Cardiac muscle cell (in vitro differentiated cells and primary cell): Measurements from ENCODE around the gene TLR9. TPM values are rescaled to one million over a fixed set of nuclear protein-coding genes. Genes with fewer than 3 reads are reported as not detected.

Experiments
- DNase-seq, 2 donors: peaks; one replicate each; pipeline versions ENCODE4 v3.0.0 to v3.0.0-alpha.2; 2010 to 2017; ENCODE audit warnings: low read depth in 1 of 2, low spot score in 1 of 2
- H3K27ac ChIP-seq: fragments of 200-600 bp; sonication (generic); 2 replicates; pipeline ENCODE4 v1.5.1; 2016
- H3K27me3 ChIP-seq: fragments of 200-600 bp; sonication (generic); 2 replicates; pipeline ENCODE4 v1.6.0; 2016; ENCODE audit warnings: control low read depth
- H3K36me3 ChIP-seq: fragments of 200-600 bp; sonication (generic); 2 replicates; pipeline ENCODE4 v1.5.1; 2016; ENCODE audit warnings: control low read depth
- H3K4me1 ChIP-seq: fragments of 200-600 bp; sonication (generic); 2 replicates; pipeline ENCODE4 v1.8.1; 2017; ENCODE audit warnings: low read depth, mild to moderate bottlenecking, mixed run types
- H3K4me3 ChIP-seq: fragments of 200-600 bp; sonication (generic); 2 replicates; pipeline ENCODE4 v1.5.1; 2016; ENCODE audit warnings: mild to moderate bottlenecking
- H3K9me3 ChIP-seq: fragments of 200-600 bp; sonication (generic); 2 replicates; pipeline ENCODE4 v1.5.1; 2017; ENCODE audit warnings: low read depth, mild to moderate bottlenecking, control low read depth
- CTCF ChIP-seq: IDR thresholded peaks from 2 replicates; pipeline ENCODE4 v1.5.1; 2012; ENCODE audit warnings: low read depth, mild to moderate bottlenecking, low read length
- polyA plus RNA-seq: library from polyadenylated mRNA; unstranded; fragments of >200 nt; fragmentation: Nextera tagmentation; extraction: Ambion mirVana; gene quantifications from 2 replicates; pipeline ENCODE4 v1.2.1, GENCODE V29; 2016
- total RNA-seq: library from RNA; depleted of rRNA; stranded (reverse); fragments of >200 nt; gene quantifications from 2 replicates; pipeline ENCODE4 v1.2.3, GENCODE V29; 2016

TLR9 gene
- total and polyA plus RNA-seq, 2 experiments from 2014 or later = 0.15 TPM; not detected in 1

- Histone ChIP-seq H3K36me3 (peaks cover 14% of the 10 kb centered on the region), H3K27me3 (no peaks in the 10 kb centered on the region), H3K4me3 (no peak overlapping the region), H3K9me3 (no peaks in the 10 kb centered on the region), H3K27ac (no peak overlapping the region), H3K4me1 (peaks cover 16% of the 10 kb centered on the region)
- TF ChIP-seq CTCF = no peak
- peak in 1 of 2 donors; percentile 89 for DNase-seq
Measured at GRCh38 chr3:52195823-52196331, 29.6 kb downstream of the TLR9 start.

- no peak overlapping the region for H3K4me3 ChIP-seq
- no peak overlapping the region for H3K27ac ChIP-seq
- peaks cover 21% of the 10 kb centered on the region for H3K4me1 ChIP-seq
- no peaks in the 10 kb centered on the region for H3K27me3 ChIP-seq
- TF ChIP-seq CTCF = no peak
- DNase-seq = no peak
- peaks cover 8% of the 10 kb centered on the region for H3K36me3 ChIP-seq
- no peaks in the 10 kb centered on the region for H3K9me3 ChIP-seq
Measured at GRCh38 chr3:52195291-52195597, 30.2 kb downstream of the TLR9 start.

- H3K36me3 ChIP-seq = peaks cover 4% of the 10 kb centered on the region
- H3K9me3 ChIP-seq = no peaks in the 10 kb centered on the region
- no peaks in the 10 kb centered on the region for H3K27me3 ChIP-seq
- no peak for TF ChIP-seq CTCF
- peak; percentile 31 to 90 for DNase-seq
- peaks cover 21% of the 10 kb centered on the region for H3K4me1 ChIP-seq
- H3K4me3 ChIP-seq = no peak overlapping the region
- peak overlapping the region; percentile 19 for H3K27ac ChIP-seq
Measured at GRCh38 chr3:52194485-52195290, 30.8 kb downstream of the TLR9 start.

- TF ChIP-seq CTCF = no peak
- no peak overlapping the region for H3K27ac ChIP-seq
- H3K4me3 ChIP-seq = no peak overlapping the region
- peaks cover 24% of the 10 kb centered on the region for H3K4me1 ChIP-seq
- no peaks in the 10 kb centered on the region for H3K36me3 ChIP-seq
- H3K9me3 ChIP-seq = no peaks in the 10 kb centered on the region
- H3K27me3 ChIP-seq = no peaks in the 10 kb centered on the region
- peak in 1 of 2 donors; percentile 46 for DNase-seq
Measured at GRCh38 chr3:52193065-52193464, 32.4 kb downstream of the TLR9 start.

GRCh38 chr3:52191663-52192062 lies 33.8 kb downstream of the TLR9 start:
- Histone ChIP-seq H3K27me3 (no peaks in the 10 kb centered on the region), H3K9me3 (no peaks in the 10 kb centered on the region), H3K4me3 (no peak overlapping the region), H3K36me3 (no peaks in the 10 kb centered on the region), H3K27ac (peak overlapping the region; percentile 34), H3K4me1 (peaks cover 18% of the 10 kb centered on the region)
- TF ChIP-seq CTCF = no peak
- peak in 1 of 2 donors; percentile 52 for DNase-seq
